ENCODE measurements around the gene VSTM2L.

DNA sequence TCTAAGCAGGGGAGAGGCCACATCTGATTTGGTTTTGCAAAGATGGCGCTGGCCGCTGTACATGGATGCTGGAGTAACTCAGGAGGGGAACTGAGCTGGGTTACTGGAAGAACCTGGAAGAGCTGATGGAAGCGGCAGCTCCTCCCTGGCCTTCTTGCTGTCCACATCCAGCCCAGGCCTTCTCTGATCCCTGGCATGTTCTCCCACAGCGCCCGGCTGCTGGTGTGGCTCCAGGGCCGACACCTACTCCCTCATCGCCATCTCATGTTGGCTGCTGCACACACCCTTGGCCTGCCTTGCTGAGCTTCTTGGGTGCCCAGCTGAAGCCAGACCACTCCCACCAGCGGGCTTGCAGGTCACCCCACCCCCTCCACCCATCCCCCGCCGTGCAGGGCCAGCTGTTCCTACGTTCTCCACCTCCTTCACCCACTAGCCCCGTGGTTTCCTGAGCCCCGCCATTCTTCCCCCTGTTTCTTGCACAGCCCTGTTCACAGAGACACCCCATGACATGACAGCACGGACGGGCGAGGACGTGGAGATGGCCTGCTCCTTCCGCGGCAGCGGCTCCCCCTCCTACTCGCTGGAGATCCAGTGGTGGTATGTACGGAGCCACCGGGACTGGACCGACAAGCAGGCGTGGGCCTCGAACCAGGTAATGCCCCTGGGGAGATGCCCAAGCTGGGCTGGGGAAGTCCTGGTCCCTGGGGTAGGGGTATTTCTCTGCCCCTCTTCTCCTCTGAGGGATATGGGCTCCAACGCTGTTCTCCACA is 28.4 kb downstream of the VSTM2L start:
- TF ChIP-seq CTCF (IDR thresholded peaks at IDR 0.05) (no peak), EZH2 (IDR thresholded peaks at IDR 0.05) (no peak), EZH2phosphoT487 (IDR thresholded peaks at IDR 0.05) (no peak)
